GM20431 (cell line): ENCODE data around the gene MFSD11.
"Not testable (repeated sequence)": the region's sequence is repeated elsewhere in the genome, so short reads cannot be mapped to it uniquely, and the experiment has no call there.

Source experiments
- in situ Hi-C: fragments of 300-500 bp; cut with MseI, MboI; formaldehyde crosslinking; loops from one replicate; pipeline ENCODE4 v1.15.0; 2020; ENCODE audit warnings: low sequenced_read_pairs; ENCODE audit not compliant: unreplicated experiment

The MFSD11 gene

DNA sequence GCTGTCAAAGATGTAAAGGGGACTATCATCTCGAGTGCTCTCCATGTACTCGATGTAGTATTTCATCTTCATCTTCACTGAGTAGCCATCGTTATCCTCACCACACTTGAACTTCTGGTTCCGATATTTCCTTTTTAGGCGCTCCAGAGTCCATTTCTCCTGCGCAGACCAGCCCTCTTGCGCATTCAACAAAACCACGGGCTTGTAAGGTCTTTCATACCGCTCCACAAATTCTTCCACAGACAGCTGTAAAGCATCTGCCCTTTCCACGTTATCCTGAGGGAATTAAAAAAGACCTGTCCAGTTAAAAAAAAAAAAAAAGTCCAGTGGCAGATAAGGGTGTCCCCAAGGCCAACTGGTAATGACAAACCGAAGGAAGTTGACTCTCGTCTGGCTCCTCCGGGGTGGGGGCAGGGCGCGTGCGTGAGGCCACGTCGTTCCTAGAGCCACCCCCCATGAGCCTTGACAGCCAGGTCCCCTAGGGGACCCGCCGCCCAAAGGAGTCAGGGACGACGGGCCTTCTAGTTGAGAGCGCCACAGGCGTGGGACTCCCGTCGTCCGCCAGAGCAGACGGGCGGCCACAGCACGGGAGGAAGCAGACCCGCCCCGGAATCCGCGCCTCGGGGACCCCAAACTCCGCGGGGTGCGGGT lies 12.2 kb upstream of the MFSD11 start:
- in situ Hi-C loops, result no loop called here

DNA sequence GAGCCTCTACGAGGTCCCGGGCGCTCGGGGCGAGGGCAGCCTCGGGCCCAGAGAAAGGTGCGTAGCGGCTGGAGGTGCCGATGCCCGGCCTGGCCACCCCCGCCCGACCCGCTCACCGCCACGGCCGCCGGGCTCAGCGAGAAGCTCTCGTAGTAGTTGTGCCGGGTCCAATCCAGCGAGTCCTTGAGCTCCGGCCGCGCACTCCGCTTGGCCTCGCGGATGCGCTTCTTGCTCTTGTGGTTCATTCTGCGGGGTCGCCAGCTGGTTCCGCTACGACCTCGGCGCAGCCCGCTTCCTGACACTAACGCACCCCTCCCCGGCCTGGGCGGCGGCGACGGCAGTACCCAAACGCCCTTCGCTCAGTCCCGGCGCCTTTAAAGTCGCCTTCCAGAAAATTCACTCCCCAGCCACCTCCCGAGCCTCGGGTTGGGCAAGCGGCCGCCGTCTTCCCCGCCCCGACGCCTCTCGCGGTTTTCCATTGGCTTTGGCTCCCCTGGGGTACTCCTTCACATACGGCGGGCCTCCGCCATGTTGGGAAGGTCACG lies 11.6 kb upstream of the MFSD11 start, which contains the start of gene JMJD6:
Gene JMJD6, minus strand, starts transcription at position 376 of the 545 bp plus-strand sequence. Its CDS starts 131 bp downstream, at position 245.
- in situ Hi-C loops, result no loop called here

- in situ Hi-C loops, result no loop called here
Measured at GRCh38 chr17:76726776-76727718, 10.9 kb upstream of the MFSD11 start, which contains the start of gene METTL23. Gene METTL23, plus strand, starts transcription at chr17:76726839. Its CDS starts 2,872 bp downstream, at chr17:76729711.

GRCh38 chr17:76727745-76728456 lies 10.0 kb upstream of the MFSD11 start:
- in situ Hi-C loops, result no loop called here

GRCh38 chr17:76731800-76732733 lies 5.9 kb upstream of the MFSD11 start:
- in situ Hi-C loops, result not testable (repeated sequence)

DNA sequence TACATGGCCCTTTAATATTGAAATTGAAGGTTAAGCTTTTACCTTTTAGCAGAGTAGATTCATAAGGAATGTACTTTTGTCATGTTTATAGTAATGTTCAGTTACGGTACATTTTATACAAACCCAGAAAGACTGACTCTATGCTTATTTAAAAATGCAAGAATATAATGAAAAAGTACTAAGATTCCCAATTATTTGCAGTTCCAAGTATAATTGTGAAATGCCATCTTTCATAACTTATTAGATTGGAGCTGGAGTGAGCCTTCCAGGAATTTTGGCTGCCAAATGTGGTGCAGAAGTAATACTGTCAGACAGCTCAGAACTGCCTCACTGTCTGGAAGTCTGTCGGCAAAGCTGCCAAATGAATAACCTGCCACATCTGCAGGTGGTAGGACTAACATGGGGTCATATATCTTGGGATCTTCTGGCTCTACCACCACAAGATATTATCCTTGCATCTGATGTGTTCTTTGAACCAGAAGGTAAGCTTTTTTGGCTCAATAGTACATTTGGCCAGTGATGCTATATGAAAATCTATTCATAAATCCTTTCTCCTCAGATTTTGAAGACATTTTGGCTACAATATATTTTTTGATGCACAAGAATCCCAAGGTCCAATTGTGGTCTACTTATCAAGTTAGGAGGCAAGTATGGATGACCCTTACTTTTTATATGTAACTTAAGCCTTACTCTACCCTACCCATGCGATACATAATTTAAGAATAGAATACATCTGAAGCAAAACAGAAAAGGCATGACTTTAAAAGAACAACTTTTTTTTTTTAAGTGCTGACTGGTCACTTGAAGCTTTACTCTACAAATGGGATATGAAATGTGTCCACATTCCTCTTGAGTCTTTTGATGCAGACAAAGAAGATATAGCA lies 4.9 kb upstream of the MFSD11 start:
- in situ Hi-C loops, result no loop called here

DNA sequence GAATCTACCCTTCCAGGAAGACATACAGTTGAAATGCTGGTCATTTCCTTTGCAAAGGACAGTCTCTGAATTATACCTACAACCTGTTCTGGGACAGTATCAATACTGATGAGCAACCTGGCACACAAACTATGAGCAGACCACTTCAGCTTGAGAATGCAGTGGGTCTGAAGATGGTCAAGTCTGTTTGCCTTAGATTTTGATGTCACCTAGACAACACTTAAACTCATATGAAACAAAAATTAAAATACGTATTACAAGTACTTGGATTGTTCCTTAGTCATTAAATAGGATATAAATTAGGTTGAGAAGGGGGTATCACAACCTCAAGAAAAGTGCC lies 4.3 kb upstream of the MFSD11 start:
- in situ Hi-C loops, result no loop called here

- in situ Hi-C loops, result no loop called here
Measured at GRCh38 chr17:76734080-76734840, 3.7 kb upstream of the MFSD11 start.

- in situ Hi-C loops, result no loop called here
Measured at GRCh38 chr17:76735006-76735405, 2.9 kb upstream of the MFSD11 start.

GRCh38 chr17:76735586-76736348 lies 2.2 kb upstream of the MFSD11 start:
- in situ Hi-C loops, result no loop called here

DNA sequence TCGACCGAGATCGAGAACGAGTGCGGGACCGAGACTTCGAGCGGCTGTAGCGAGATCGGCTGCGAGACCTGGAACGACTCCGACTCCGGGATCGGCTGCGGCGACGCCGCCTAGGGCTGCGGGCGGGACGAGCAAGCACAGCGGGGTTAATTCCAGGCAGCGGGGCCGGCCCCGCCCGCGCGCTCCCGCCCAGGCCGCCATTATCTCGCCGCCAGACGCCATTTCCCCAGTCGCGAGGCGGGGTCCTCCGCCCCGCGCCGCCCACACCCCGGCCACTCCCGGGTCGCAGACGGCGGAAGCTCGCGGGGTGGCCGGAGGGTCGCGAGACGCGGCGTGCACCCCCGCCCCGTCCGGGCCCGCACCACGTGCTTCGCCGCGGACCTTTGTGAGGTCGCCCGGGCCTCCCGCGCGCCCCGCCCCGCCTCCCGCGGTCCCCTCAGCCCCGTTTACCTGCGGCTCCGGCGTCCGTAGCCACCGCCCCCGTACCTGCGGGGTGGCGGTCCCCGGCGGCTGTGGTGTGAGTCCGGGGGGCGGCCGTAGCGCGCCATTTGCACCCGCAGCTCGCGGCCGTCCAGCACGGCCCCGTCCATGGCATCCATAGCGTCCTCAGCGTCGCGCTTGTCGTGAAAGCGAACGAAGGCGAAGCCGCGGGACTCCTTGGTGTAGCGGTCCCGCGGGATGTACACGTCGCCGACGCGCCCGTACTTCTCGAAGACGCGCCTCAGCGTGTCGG lies 1.4 kb upstream of the MFSD11 start:
- in situ Hi-C loops, result no loop called here

- in situ Hi-C loops, result no loop called here
Measured at GRCh38 chr17:76737082-76737675, 740 bp upstream of the MFSD11 start, which contains the start of gene SRSF2. Gene SRSF2, minus strand, starts transcription at chr17:76737331. Its CDS starts 171 bp downstream, at chr17:76737160.

DNA sequence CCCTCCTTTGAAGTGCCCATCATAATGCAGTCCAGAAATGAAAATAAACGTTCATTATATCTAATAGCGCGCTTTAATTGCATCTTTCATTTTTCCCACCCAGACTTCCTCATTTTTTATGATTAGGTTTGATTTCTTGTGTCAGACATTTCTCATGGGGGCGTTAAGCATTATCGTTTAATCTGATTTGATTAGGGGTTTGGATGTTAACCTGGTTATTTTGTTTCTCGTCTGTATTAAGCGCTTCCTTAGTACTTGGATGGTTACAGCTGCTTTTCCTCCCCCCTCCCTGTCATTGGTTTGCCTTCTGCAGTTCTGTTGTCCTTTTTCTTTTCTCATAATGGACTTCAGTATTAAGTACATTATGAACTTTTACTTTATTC lies 540 bp downstream of the MFSD11 start:
- in situ Hi-C loops, result no loop called here

GRCh38 chr17:76739568-76740115 lies 1.7 kb downstream of the MFSD11 start:
- in situ Hi-C loops, result not testable (repeated sequence)

- in situ Hi-C loops, result no loop called here
Measured at GRCh38 chr17:76740329-76741118, 2.6 kb downstream of the MFSD11 start.
